OCI-LY7 (cell line): ENCODE measurements around the gene KCNK1.

ENCODE experiments used
- EZH2phosphoT487 ChIP-seq: fragments of 200-600 bp; sonication (generic); IDR thresholded peaks from 2 replicates; pipeline ENCODE4 v1.6.1; 2018; ENCODE audit warnings: low read depth, borderline replicate concordance, mild to moderate bottlenecking, mixed run types, antibody characterized with exemption, low read length, moderate library complexity, mixed read lengths
- TF ChIP-seq, protein P1 (sequence below): fragments of 200-600 bp; sonication (generic); conservative IDR thresholded peaks from 2 replicates; pipeline ENCODE4 v1.5.1; 2014; ENCODE audit warnings: mild to moderate bottlenecking, antibody characterized with exemption, low read length, moderate library complexity, mixed read lengths

DNA sequence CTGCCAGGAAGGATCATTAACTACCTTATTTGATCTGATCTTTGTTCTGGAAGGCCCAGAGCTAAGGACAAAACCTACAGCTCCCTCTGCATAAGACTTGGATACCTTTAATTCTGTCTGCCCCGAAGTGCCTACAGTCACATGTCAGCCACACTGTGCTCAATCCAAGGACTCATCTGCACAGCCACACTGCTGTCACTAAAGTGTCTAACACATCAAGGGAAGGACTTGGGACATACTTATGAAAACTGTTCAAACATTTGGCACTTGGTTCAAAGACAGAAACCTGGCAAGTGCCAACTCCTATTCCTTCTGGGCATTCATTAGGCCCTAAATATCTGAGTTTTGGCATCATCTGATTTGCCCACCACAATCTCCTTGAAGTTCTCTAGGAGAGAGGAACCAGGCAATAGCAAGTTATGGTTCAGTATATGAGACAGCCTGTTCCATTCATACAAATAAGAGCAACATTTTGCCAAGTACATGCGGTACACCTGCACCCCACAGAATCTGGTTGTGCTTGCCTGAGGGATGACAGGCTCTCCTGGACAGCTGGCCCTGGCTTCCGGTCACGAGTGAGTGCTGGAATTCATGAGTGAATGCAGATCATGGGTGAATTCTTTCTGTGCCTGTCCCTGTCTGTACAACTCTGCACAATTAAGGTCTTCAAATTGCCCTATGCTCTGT, 105.9 kb downstream of the KCNK1 start:
- TF ChIP-seq, protein P1, sequence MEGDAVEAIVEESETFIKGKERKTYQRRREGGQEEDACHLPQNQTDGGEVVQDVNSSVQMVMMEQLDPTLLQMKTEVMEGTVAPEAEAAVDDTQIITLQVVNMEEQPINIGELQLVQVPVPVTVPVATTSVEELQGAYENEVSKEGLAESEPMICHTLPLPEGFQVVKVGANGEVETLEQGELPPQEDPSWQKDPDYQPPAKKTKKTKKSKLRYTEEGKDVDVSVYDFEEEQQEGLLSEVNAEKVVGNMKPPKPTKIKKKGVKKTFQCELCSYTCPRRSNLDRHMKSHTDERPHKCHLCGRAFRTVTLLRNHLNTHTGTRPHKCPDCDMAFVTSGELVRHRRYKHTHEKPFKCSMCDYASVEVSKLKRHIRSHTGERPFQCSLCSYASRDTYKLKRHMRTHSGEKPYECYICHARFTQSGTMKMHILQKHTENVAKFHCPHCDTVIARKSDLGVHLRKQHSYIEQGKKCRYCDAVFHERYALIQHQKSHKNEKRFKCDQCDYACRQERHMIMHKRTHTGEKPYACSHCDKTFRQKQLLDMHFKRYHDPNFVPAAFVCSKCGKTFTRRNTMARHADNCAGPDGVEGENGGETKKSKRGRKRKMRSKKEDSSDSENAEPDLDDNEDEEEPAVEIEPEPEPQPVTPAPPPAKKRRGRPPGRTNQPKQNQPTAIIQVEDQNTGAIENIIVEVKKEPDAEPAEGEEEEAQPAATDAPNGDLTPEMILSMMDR, result no peak
- no peak for TF ChIP-seq EZH2phosphoT487
